SU-DHL-6 (cell line): ENCODE results near the gene USP6NL.

Experiments used
- H2AFZ ChIP-seq: fragments of 200-600 bp; sonication (generic); 2 replicates; pipeline ENCODE4 v1.6.1; 2014; ENCODE audit warnings: low read depth, mild to moderate bottlenecking, moderate library complexity, mixed read lengths, antibody characterized with exemption, low read length; ENCODE audit not compliant: severe bottlenecking
- H3F3A ChIP-seq: fragments of 200-600 bp; shearing (Covaris generic); 2 replicates; pipeline ENCODE4 v1.6.0; 2016; ENCODE audit warnings: antibody characterized with exemption, mild to moderate bottlenecking; ENCODE audit not compliant: insufficient read depth
- H3K27ac ChIP-seq: fragments of 200-600 bp; sonication (generic); 2 replicates; pipeline ENCODE4 v1.5.1; 2016; ENCODE audit warnings: low read depth, mild to moderate bottlenecking, low read length, moderate library complexity, mixed read lengths
- H3K27me3 ChIP-seq: fragments of 200-600 bp; sonication (generic), shearing (Covaris generic); 2 replicates; pipeline ENCODE4 v1.6.0; 2014; ENCODE audit warnings: mild to moderate bottlenecking, low read length
- H3K36me3 ChIP-seq: fragments of 200-600 bp; sonication (generic); 2 replicates; pipeline ENCODE4 v1.6.1; 2014; ENCODE audit warnings: mild to moderate bottlenecking, low read length, mixed read lengths
- H3K4me2 ChIP-seq: fragments of 300-600, 200-600 bp; shearing (Covaris generic), sonication (generic); 2 replicates; pipeline ENCODE4 v1.6.0; 2014; ENCODE audit warnings: low read length, low read depth, mild to moderate bottlenecking; ENCODE audit not compliant: poor library complexity, severe bottlenecking
- H3K4me3 ChIP-seq: fragments of 200-600 bp; sonication (generic); 2 replicates; pipeline ENCODE4 v1.5.1; 2014; ENCODE audit warnings: antibody characterized with exemption, low read length, mild to moderate bottlenecking, mixed read lengths; ENCODE audit not compliant: insufficient read depth, poor library complexity, severe bottlenecking
- H3K79me2 ChIP-seq: fragments of 200-600 bp; sonication (generic); 2 replicates; pipeline ENCODE4 v1.6.1; 2014; ENCODE audit warnings: mild to moderate bottlenecking, low read length, moderate library complexity; ENCODE audit not compliant: insufficient read depth
- H3K9ac ChIP-seq: fragments of 200-600 bp; sonication (generic); 2 replicates; pipeline ENCODE4 v1.7.0; 2014; ENCODE audit warnings: mild to moderate bottlenecking, low read length
- H3K9me2 ChIP-seq: fragments of 200-600 bp; sonication (generic); replicated peaks from 2 replicates; pipeline ENCODE4 v1.6.1; 2014; ENCODE audit warnings: low read length; ENCODE audit not compliant: insufficient read depth
- H3K9me3 ChIP-seq: fragments of 200-600 bp; sonication (generic); 2 replicates; pipeline ENCODE4 v1.6.1; 2014; ENCODE audit warnings: low read length, mixed read lengths; ENCODE audit not compliant: insufficient read depth
- H4K20me1 ChIP-seq: fragments of 200-600 bp; sonication (generic); 2 replicates; pipeline ENCODE4 v1.6.1; 2014; ENCODE audit warnings: low read depth, mild to moderate bottlenecking, antibody characterized with exemption, low read length, moderate library complexity, mixed read lengths
- CTCF ChIP-seq: fragments of 200-600 bp; sonication (generic); IDR thresholded peaks from one replicate; pipeline ENCODE4 v1.5.1; 2017; ENCODE audit warnings: antibody characterized with exemption, mild to moderate bottlenecking, low read length, moderate library complexity; ENCODE audit not compliant: insufficient read depth, poor library complexity, severe bottlenecking
- EZH2phosphoT487 ChIP-seq: fragments of 200-600 bp; sonication (generic), shearing (Covaris generic); conservative IDR thresholded peaks from 2 replicates; pipeline ENCODE4 v1.6.1; 2018; ENCODE audit warnings: mild to moderate bottlenecking, antibody characterized with exemption, low read length, moderate library complexity, mixed read lengths

Gene USP6NL

DNA sequence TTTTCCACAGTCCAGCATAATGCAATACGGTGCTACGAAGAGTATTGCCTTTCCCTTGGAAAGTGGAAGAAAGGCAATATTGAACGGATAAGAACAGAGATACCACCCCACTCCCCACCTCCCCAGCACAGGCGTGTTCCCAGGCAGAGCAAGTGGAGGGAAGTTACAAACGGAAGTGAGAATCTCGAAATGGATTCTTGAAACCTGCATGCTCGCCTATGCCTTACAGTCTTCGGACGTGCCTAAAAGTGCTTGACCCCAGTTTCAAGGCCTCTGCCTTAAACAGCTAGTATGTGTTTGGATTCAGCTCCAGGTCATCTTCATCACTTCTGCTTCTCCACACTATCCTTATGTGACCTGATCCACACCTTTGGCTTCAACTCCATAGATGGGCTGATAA lies 35.0 kb upstream of the USP6NL start:
- no peak overlapping the region for H3K4me3 ChIP-seq
- no peaks in the 10 kb centered on the region for H4K20me1 ChIP-seq
- no peak overlapping the region for H3K4me2 ChIP-seq
- no peak overlapping the region for H3K27ac ChIP-seq
- no peaks in the 10 kb centered on the region for H3K9me2 ChIP-seq
- no peaks in the 10 kb centered on the region for H3F3A ChIP-seq
- TF ChIP-seq CTCF (no peak), EZH2phosphoT487 (no peak)
- no peaks in the 10 kb centered on the region for H3K9me3 ChIP-seq
- no peaks in the 10 kb centered on the region for H3K27me3 ChIP-seq
- H3K36me3 ChIP-seq = no peaks in the 10 kb centered on the region
- H3K79me2 ChIP-seq = no peaks in the 10 kb centered on the region
- H2AFZ ChIP-seq = no peak overlapping the region
- H3K9ac ChIP-seq = no peak overlapping the region

GRCh38 chr10:11643039-11643438 lies 31.6 kb upstream of the USP6NL start:
- no peaks in the 10 kb centered on the region for H3K79me2 ChIP-seq
- no peak overlapping the region for H3K9ac ChIP-seq
- H3K4me3 ChIP-seq = no peak overlapping the region
- no peaks in the 10 kb centered on the region for H3K36me3 ChIP-seq
- H3K9me3 ChIP-seq = no peaks in the 10 kb centered on the region
- H3F3A ChIP-seq = no peaks in the 10 kb centered on the region
- H4K20me1 ChIP-seq = no peaks in the 10 kb centered on the region
- H3K27me3 ChIP-seq = no peaks in the 10 kb centered on the region
- H3K27ac ChIP-seq = no peak overlapping the region
- H2AFZ ChIP-seq = no peak overlapping the region
- no peaks in the 10 kb centered on the region for H3K9me2 ChIP-seq
- H3K4me2 ChIP-seq = no peak overlapping the region
- TF ChIP-seq EZH2phosphoT487 = no peak
- TF ChIP-seq CTCF = no peak

- H3K27ac ChIP-seq = no peak overlapping the region
- H3K9me2 ChIP-seq = no peaks in the 10 kb centered on the region
- H4K20me1 ChIP-seq = no peaks in the 10 kb centered on the region
- H2AFZ ChIP-seq = no peak overlapping the region
- H3K4me3 ChIP-seq = no peak overlapping the region
- H3F3A ChIP-seq = no peaks in the 10 kb centered on the region
- TF ChIP-seq EZH2phosphoT487 (no peak), CTCF (no peak)
- no peaks in the 10 kb centered on the region for H3K9me3 ChIP-seq
- no peaks in the 10 kb centered on the region for H3K36me3 ChIP-seq
- H3K4me2 ChIP-seq = no peak overlapping the region
- H3K79me2 ChIP-seq = no peaks in the 10 kb centered on the region
- no peaks in the 10 kb centered on the region for H3K27me3 ChIP-seq
- H3K9ac ChIP-seq = no peak overlapping the region
Measured at GRCh38 chr10:11642566-11642965, 31.1 kb upstream of the USP6NL start.
